Femur (tissue), 1 donor: Measurements from ENCODE around the gene TEX12.

ENCODE experiments used
- DNase-seq: peaks from one replicate; pipeline ENCODE4 v3.0.0-alpha.2; 2017

TEX12 gene

GRCh38 chr11:112213753-112214152 lies 46.6 kb downstream of the TEX12 start:
- no peak for DNase-seq

GRCh38 chr11:112215621-112216020 lies 48.4 kb downstream of the TEX12 start:
- no peak for DNase-seq

GRCh38 chr11:112216561-112217105 lies 49.5 kb downstream of the TEX12 start:
- DNase-seq, result no peak

GRCh38 chr11:112219476-112220232 lies 52.5 kb downstream of the TEX12 start:
- peak; percentile 46 for DNase-seq

GRCh38 chr11:112221274-112221835 lies 54.2 kb downstream of the TEX12 start:
- no peak for DNase-seq
